SW480 (cell line): Measurements from ENCODE around the gene SLC25A45.

ENCODE experiments used
- DNase-seq: peaks from one replicate; pipeline ENCODE4 v3.0.0-alpha.2; 2016; ENCODE audit warnings: low spot score

The SLC25A45 gene, protein sequence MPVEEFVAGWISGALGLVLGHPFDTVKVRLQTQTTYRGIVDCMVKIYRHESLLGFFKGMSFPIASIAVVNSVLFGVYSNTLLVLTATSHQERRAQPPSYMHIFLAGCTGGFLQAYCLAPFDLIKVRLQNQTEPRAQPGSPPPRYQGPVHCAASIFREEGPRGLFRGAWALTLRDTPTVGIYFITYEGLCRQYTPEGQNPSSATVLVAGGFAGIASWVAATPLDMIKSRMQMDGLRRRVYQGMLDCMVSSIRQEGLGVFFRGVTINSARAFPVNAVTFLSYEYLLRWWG

DNA sequence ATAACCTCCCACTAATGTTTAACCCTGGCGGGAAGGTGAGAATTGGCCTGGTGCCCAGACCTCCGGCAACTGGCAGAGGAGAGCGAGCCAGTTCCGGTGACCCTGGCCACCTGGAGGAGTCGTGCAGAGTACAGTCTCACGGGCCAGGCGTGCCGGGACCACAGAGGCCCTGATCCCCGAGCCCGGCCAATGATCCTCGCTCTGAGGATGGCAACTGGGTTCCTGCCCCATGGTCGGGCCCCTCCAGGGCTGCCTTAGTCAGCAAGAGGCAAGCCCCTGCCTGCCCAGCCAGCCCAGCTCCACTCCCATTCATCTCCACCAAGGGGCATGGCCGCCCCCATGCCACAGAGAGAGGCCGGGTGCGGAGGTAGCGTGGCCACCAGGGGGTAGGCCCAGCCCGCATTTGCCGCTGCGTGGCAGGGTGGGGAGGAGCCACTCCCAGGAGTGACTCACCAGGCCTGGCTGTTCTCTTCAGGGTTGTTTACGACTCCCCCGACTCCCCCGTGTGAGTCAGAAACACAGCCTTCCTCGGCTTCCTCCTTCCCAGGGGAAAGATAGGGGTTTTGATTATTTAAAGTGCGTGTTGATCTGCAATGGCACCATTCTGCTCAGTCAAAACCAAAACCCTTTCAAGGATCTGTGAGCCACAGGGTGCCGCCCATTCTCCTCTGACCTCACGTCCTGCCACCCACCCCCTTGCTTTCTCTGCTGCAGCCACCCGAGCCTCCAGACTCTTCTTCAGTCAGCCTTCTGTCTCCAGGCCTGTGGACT is at the start of gene SLC25A45:
Gene SLC25A45, minus strand, starts transcription at position 614 of the 771 bp plus-strand sequence. CDS start 695 bp downstream, outside the sequence.
- peak; percentile 98 for DNase-seq

GRCh38 chr11:65431451-65432099 is 49.1 kb upstream of the SLC25A45 start:
- DNase-seq = no peak

GRCh38 chr11:65430406-65431217 is 48.2 kb upstream of the SLC25A45 start:
- DNase-seq = peak; percentile 43

DNA sequence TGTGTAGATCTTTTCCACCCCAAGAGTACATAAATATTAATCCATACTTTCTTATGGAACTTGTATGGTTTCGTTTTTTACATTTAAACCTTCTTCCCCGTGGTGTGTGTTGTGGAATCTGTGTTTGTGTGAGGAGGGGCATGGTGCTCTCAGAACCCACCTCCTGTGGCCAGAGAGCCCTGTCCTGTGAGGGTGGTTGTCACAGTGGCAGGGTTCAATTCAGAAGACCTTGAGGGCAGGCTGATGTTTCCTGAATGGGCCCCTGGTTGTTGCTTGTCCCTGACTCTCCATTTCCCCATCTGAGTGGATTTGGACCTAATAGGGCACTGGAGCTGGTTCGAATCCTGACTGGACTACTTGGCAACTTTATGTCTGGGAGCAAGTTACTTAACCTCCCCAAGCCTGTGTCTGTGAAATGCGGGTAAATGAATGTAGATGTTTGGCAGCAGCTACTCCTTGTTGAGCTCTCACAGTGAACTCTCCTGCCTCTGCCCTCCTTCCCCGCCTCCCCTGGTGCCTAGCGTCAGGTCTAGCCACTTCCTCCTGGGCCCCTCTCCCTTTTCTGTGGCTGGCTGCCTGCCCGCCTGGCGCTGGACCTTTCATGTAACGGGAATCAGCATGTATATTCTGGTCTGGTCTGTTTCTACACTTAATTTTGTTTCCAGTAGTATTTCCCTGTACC is 47.4 kb upstream of the SLC25A45 start:
- DNase-seq = peak; percentile 50

DNA sequence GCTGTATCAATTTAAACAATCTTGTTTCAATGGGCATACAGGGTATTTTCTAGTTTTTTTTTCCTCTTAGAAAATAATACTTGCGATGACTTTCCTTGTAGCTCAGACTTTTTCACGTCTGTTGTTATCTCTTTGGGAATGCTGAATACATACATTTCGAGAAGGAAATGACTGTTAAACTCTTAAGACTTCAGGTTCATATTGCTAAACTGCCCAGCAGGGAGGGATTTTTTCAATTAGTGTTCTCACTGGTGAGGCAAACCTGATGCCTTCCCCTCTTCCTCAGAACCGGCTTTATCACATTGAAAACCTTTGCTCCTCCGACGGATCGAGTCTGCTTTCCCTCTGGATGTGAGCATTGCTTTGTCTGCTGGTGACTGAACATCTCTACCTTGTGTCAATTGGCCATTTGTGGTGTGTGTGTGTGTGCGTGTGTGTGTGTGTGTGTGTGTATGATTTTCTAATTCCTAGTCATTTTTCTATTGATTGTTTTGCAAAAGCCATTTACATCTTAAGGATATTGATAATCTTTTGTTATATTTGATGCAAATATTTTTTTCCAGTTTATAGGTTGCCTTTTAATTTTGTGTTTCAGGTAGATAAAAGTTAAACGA is 46.7 kb upstream of the SLC25A45 start:
- peak; percentile 64 for DNase-seq

- peak; percentile 50 for DNase-seq
These were observed 46.2 kb upstream of the SLC25A45 start for GRCh38 chr11:65428578-65429067.

GRCh38 chr11:65427691-65428577 is 45.5 kb upstream of the SLC25A45 start:
- peak; percentile 65 for DNase-seq

DNA sequence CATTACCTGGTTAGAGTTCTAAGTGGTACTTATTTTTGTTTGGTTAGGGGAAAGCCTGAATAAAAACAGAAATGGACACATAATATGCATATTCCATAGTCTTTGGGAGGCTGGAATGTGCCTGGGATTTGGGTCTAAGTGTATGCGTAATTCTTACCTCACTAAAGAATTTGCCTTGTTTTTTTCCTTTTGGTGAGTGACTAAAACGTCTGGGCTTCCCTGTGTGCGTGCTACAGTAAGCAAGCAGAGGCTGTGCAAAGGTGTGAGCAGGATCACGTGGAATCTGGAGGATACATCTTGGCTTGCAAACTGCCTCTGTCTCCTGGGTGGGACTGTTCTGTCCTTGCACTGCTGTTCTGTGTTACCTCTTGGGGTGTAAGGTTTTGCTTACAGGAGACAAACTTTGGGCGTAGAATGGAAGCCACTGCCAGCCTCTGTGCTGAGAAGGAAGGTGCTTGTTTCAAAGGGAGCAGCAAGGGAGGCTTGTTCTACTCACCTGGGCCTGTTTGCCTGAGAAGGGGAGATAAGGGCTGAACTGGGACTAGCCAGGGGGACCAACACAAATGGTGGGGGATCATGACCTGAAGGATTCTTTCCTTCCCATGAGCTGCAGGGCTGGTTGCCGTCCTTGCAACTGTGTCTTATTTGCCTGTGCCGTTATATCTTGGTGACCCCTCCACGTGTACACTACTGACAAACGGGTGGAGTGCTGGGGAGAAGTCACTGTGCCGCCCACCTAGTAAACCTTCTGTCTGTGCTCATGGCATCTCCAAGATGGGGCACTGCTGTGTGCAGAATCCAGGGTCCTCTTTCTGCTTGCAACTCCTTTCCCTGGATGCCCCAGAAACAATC is 44.6 kb upstream of the SLC25A45 start:
- peak; percentile 69 for DNase-seq

DNA sequence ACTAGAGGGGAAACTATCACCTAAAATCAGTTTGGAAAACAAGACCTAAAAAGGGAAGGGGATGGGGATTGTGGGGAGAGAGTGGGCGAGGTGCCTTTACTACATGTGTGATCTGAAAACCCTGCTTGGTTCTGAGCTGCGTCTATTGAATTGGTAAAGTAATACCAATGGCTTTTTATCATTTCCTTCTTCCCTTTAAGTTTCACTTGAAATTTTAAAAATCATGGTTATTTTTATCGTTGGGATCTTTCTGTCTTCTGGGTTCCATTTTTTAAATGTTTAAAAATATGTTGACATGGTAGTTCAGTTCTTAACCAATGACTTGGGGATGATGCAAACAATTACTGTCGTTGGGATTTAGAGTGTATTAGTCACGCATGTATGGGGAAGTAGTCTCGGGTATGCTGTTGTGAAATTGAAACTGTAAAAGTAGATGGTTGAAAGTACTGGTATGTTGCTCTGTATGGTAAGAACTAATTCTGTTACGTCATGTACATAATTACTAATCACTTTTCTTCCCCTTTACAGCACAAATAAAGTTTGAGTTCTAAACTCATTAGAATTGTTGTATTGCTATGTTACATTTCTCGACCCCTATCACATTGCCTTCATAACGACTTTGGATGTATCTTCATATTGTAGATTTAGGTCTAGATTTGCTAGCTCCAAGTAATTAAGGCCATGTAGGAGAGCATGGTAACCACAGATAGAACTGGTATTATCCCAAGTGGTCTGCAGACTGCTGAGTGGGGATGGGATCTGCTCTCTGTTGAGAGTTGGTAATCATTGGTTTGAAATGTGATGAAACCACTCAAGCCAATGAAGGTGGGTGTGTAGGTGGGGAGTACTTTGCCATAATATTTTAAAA is 43.8 kb upstream of the SLC25A45 start:
- DNase-seq = peak; percentile 88

DNA sequence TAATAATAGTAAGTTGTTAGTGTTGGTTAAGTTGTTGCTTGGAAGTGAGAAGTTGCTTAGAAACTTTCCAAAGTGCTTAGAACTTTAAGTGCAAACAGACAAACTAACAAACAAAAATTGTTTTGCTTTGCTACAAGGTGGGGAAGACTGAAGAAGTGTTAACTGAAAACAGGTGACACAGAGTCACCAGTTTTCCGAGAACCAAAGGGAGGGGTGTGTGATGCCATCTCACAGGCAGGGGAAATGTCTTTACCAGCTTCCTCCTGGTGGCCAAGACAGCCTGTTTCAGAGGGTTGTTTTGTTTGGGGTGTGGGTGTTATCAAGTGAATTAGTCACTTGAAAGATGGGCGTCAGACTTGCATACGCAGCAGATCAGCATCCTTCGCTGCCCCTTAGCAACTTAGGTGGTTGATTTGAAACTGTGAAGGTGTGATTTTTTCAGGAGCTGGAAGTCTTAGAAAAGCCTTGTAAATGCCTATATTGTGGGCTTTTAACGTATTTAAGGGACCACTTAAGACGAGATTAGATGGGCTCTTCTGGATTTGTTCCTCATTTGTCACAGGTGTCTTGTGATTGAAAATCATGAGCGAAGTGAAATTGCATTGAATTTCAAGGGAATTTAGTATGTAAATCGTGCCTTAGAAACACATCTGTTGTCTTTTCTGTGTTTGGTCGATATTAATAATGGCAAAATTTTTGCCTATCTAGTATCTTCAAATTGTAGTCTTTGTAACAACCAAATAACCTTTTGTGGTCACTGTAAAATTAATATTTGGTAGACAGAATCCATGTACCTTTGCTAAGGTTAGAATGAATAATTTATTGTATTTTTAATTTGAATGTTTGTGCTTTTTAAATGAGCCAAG is 42.9 kb upstream of the SLC25A45 start:
- peak; percentile 75 for DNase-seq

- DNase-seq = peak; percentile 47
These were observed 42.0 kb upstream of the SLC25A45 start for GRCh38 chr11:65424205-65425104.

DNA sequence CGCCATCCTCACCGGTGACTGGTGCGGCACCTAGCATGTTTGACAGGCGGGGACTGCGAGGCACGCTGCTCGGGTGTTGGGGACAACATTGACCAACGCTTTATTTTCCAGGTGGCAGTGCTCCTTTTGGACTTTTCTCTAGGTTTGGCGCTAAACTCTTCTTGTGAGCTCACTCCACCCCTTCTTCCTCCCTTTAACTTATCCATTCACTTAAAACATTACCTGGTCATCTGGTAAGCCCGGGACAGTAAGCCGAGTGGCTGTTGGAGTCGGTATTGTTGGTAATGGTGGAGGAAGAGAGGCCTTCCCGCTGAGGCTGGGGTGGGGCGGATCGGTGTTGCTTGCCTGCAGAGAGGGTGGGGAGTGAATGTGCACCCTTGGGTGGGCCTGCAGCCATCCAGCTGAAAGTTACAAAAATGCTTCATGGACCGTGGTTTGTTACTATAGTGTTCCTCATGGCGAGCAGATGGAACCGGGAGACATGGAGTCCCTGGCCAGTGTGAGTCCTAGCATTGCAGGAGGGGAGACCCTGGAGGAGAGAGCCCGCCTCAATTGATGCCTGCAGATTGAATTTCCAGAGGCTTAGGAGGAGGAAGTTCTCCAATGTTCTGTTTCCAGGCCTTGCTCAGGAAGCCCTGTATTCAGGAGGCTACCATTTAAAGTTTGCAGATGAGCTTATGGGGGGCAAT is 41.2 kb upstream of the SLC25A45 start:
- peak; percentile 36 for DNase-seq

GRCh38 chr11:65422633-65423515 is 40.4 kb upstream of the SLC25A45 start, which contains the start of gene NEAT1:
TSS of gene NEAT1 (plus strand) at chr11:65422798.
- peak; percentile 94 for DNase-seq
